HL-60 (cell line): Measurements from ENCODE around the gene C1orf105.

Experiments
- DNase-seq, 2 experiments: peaks; one replicate each; pipeline ENCODE4 v3.0.0-alpha.2; 2010 to 2020; ENCODE audit warnings: low read depth in 1 of 2, low spot score in 1 of 2
- H3K27ac ChIP-seq: fragments of 250-450 bp; sonication (Bioruptor Pico); replicated peaks from 2 replicates; pipeline ENCODE4 v1.5.1; 2020; ENCODE audit warnings: mild to moderate bottlenecking, moderate library complexity
- H3K27me3 ChIP-seq: fragments of 250-450 bp; sonication (Bioruptor Pico); 2 replicates; pipeline ENCODE4 v1.5.1; 2021; ENCODE audit warnings: mild to moderate bottlenecking, moderate library complexity; ENCODE audit not compliant: insufficient read depth, poor library complexity, severe bottlenecking
- H3K4me3 ChIP-seq: replicated peaks from 2 replicates; pipeline ENCODE4 v1.5.1; 2011; ENCODE audit warnings: mild to moderate bottlenecking, control low read depth, low read length; ENCODE audit not compliant: insufficient read depth
- CTCF ChIP-seq: IDR thresholded peaks from one replicate; pipeline ENCODE4 v1.5.1; 2011; ENCODE audit warnings: low read length, control low read depth, inconsistent platforms; ENCODE audit not compliant: insufficient read depth
- GABPA ChIP-seq: IDR thresholded peaks from 2 replicates; pipeline ENCODE4 v1.6.1; 2012; ENCODE audit warnings: low read depth
- POLR2AphosphoS5 ChIP-seq: IDR thresholded peaks from 2 replicates; pipeline ENCODE4 v1.6.1; 2012; ENCODE audit warnings: low read depth
- REST ChIP-seq: IDR thresholded peaks from 2 replicates; pipeline ENCODE4 v1.6.1; 2012; ENCODE audit warnings: low read depth; ENCODE audit not compliant: insufficient replicate concordance
- SPI1 ChIP-seq: IDR thresholded peaks from 2 replicates; pipeline ENCODE4 v1.6.1; 2012; ENCODE audit warnings: low read depth, mild to moderate bottlenecking, borderline replicate concordance

Gene C1orf105

DNA sequence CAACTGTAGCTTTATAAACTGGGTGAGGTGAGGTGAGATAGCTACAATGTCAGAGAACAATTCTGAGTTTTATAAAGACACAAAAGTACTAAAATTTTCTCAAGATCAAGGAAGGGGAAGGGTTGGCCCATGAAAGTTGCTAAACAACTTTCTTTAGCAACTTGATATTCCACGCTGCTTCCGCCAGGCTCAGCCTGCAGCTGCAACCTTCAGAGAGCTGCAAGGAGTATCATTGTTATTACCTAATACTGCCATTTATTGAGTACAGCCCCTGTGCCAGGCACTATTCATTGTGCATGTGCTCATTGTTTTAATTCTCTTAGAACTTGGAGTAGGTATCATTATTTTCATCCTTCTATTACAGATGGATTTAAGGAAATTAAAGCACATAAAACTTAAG, 78.4 kb downstream of the C1orf105 start:
- Histone ChIP-seq H3K4me3 (no peak overlapping the region), H3K27ac (peak overlapping the region; percentile 93), H3K27me3 (no peaks in the 10 kb centered on the region)
- TF ChIP-seq POLR2AphosphoS5 (peak; percentile 59; the same call in 1 of the 2 replicates), GABPA (no peak; the same call in 1 of the 2 replicates), SPI1 (peak; percentile 22; the same call in 1 of the 2 replicates), REST (peak; percentile 57), CTCF (no peak)
- DNase-seq = peak; percentile 86 to 88

DNA sequence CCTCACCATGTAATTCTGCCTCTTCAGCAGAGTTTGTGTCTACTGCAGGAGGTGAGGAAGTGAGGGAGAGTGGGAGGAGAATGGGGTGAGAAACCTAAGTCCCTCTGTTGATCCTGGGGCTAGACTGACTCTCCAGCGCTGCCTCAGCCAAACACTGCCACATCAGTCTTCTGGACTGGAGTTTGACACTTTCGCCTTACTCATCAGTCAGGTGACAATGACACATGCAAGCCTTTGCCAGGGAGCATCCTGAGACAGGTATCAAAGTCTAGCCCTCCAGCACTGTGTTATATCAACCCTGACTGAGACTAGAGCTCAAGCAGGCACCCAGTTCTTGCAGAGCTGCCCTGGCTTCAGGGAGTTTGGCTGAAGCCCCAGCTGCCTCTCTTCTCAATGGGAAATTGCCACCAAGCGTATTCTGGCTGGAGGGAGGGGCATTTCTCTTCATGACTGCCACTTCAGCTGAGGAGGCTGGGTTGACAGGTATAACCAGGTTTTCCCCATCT, 79.2 kb downstream of the C1orf105 start:
- no peak overlapping the region for H3K4me3 ChIP-seq
- no peaks in the 10 kb centered on the region for H3K27me3 ChIP-seq
- peak; percentile 27; the same call in 1 of the 2 replicates for TF ChIP-seq SPI1
- no peak for TF ChIP-seq CTCF
- H3K27ac ChIP-seq = peak overlapping the region; percentile 93
- DNase-seq = peak; percentile 26 to 47

GRCh38 chr1:172500207-172500606, 79.7 kb downstream of the C1orf105 start:
- no peak overlapping the region for H3K4me3 ChIP-seq
- DNase-seq = no peak
- H3K27me3 ChIP-seq = no peaks in the 10 kb centered on the region
- H3K27ac ChIP-seq = peak overlapping the region; percentile 93
- TF ChIP-seq SPI1 = no peak
- TF ChIP-seq GABPA = no peak
- TF ChIP-seq POLR2AphosphoS5 = no peak
- TF ChIP-seq CTCF = no peak
- TF ChIP-seq REST = no peak

GRCh38 chr1:172507741-172508140, 87.3 kb downstream of the C1orf105 start:
- no peaks in the 10 kb centered on the region for H3K27me3 ChIP-seq
- no peak for DNase-seq
- no peak overlapping the region for H3K27ac ChIP-seq
- H3K4me3 ChIP-seq = no peak overlapping the region
- TF ChIP-seq REST = no peak
- TF ChIP-seq GABPA = no peak
- TF ChIP-seq CTCF = no peak
- TF ChIP-seq SPI1 = no peak
- TF ChIP-seq POLR2AphosphoS5 = no peak
